ENCODE results near the gene SNX21.

DNA sequence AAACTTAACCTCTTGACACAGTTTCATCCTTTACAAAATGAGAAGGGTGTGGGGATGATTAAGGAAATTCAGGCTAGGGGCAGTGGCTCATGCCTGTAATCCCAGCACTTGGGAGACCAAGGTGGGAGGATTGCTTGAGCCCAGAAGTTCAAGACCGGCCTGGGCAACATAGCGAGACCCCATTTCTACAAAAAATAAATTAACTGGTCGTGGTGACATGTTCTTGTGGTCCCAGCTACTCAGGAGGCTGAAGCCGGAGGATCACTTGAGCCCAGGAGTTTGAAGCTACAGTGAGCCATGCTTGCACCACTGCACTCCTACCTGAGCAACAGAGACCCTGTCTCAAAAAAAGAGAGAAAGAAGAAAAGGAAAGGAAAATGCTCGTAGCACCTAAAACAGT lies 32.9 kb downstream of the SNX21 start:
- TF ChIP-seq YY1 (IDR thresholded peaks at IDR 0.05; ENCODE audit: insufficient read depth, insufficient read length) (no peak), SUZ12 (IDR thresholded peaks at IDR 0.05; ENCODE audit: extremely low read depth, insufficient read depth, insufficient read length) (no peak), ZNF274 (IDR thresholded peaks at IDR 0.05; ENCODE audit: low read depth, low read length) (no peak)

All from NT2/D1 (cell line).